Uterus (tissue), 4 donors: Measurements from ENCODE around the gene EPHA6. TPM values are rescaled to one million over a fixed set of nuclear protein-coding genes. Genes with fewer than 3 reads are reported as not detected.

ENCODE experiments used
- DNase-seq, 2 donors: peaks; one replicate each; pipeline ENCODE4 v3.0.0-alpha.2; 2019 to 2020
- H3K27ac ChIP-seq, 2 donors: fragments of 200-600 bp; sonication (generic); 1 replicate in 1 of 2; 2 replicates in 1 of 2; pipeline ENCODE4 v1.5.1; 2016 to 2018
- H3K27me3 ChIP-seq, 2 donors: fragments of 200-600 bp; sonication (generic); one replicate each; pipeline ENCODE4 v1.5.1; 2018 to 2019; ENCODE audit warnings: control low read depth in 1 of 2
- H3K36me3 ChIP-seq, 2 donors: fragments of 200-600 bp; sonication (generic); one replicate each; pipeline ENCODE4 v1.5.1; 2019; ENCODE audit warnings: control low read depth in 1 of 2
- H3K4me1 ChIP-seq, 2 donors: fragments of 200-600 bp; sonication (generic); one replicate each; pipeline ENCODE4 v1.5.1; 2018 to 2019; ENCODE audit warnings: control low read depth in 1 of 2
- H3K4me3 ChIP-seq, 2 donors: fragments of 200-600 bp; sonication (generic); 1 replicate in 1 of 2; 2 replicates in 1 of 2; pipeline ENCODE4 v1.5.1; 2018 to 2019; ENCODE audit warnings: mild to moderate bottlenecking in 1 of 2
- H3K9me3 ChIP-seq, 2 donors: fragments of 200-600 bp; sonication (generic); one replicate each; pipeline ENCODE4 v1.5.1; 2019; ENCODE audit warnings: control low read depth in 1 of 2
- CTCF ChIP-seq, 4 experiments: fragments of 200-600 bp in 2 of 4; fragments of 450-650 bp in 2 of 4; sonication (generic) in 2 of 4; IDR thresholded peaks; one replicate each; pipeline ENCODE4 v1.5.1; 2016 to 2019; ENCODE audit warnings: antibody characterized with exemption in 4 of 4, mild to moderate bottlenecking in 2 of 4, moderate library complexity in 1 of 4
- POLR2A ChIP-seq, 2 donors: fragments of 450-650 bp; IDR thresholded peaks; one replicate each; pipeline ENCODE4 v1.6.1; 2016; ENCODE audit warnings: antibody characterized with exemption in 2 of 2, mild to moderate bottlenecking in 1 of 2, moderate library complexity in 1 of 2
- intact Hi-C: fragments of 100-400 bp; cut with DNase I; formaldehyde crosslinking; loops from one replicate; pipeline ENCODE4 v1.15.1; 2023; ENCODE audit warnings: low total_unique reads
- total RNA-seq, 4 donors: library from RNA; depleted of rRNA in 3 of 4; stranded (reverse); fragments of >200 nt in 3 of 4; gene quantifications; one replicate each; pipeline versions ENCODE4 v1.1.0 to v1.2.4, GENCODE V29; 2014 to 2023
- donor health status: DM: yes; HTN: yes; CAD: no.

EPHA6 gene
- total RNA-seq, 4 donors from 2014 or later, result 0.29 to 7.3 (median 2.5) TPM

GRCh38 chr3:97764407-97765238 is 950.2 kb downstream of the EPHA6 start, which contains the start of gene ARL6:
Gene ARL6, plus strand, starts transcription at chr3:97764758. Its CDS starts 3,350 bp downstream, at chr3:97768108.
- no peaks in the 10 kb centered on the region for H3K36me3 ChIP-seq
- peaks cover 0 to 7% of the 10 kb centered on the region in 2 donors for H3K4me1 ChIP-seq
- intact Hi-C loops, result no loop called here
- peak within 1 kb of the TSS; percentile 73 to 83 for H3K4me3 ChIP-seq
- no peaks in the 10 kb centered on the region for H3K27me3 ChIP-seq
- peak within 1 kb of the TSS; percentile 69 to 81 for H3K27ac ChIP-seq
- TF ChIP-seq POLR2A (IDR thresholded peaks at IDR 0.05) (peak in 1 of 2 donors; percentile 21), CTCF (IDR thresholded peaks at IDR 0.05) (no peak)
- H3K9me3 ChIP-seq, result no peaks in the 10 kb centered on the region
- peak; percentile 78 to 81 for DNase-seq

GRCh38 chr3:97765336-97765735 is 950.9 kb downstream of the EPHA6 start:
- TF ChIP-seq CTCF (IDR thresholded peaks at IDR 0.05) (no peak), POLR2A (IDR thresholded peaks at IDR 0.05) (no peak)
- no peaks in the 10 kb centered on the region for H3K9me3 ChIP-seq
- H3K36me3 ChIP-seq, result no peaks in the 10 kb centered on the region
- no peaks in the 10 kb centered on the region for H3K27me3 ChIP-seq
- intact Hi-C loops, result no loop called here
- DNase-seq, result no peak
- peaks cover 0 to 7% of the 10 kb centered on the region in 2 donors for H3K4me1 ChIP-seq
- H3K27ac ChIP-seq, result no peak overlapping the region
- peak overlapping the region in 1 of 2 donors; percentile 83 for H3K4me3 ChIP-seq

DNA sequence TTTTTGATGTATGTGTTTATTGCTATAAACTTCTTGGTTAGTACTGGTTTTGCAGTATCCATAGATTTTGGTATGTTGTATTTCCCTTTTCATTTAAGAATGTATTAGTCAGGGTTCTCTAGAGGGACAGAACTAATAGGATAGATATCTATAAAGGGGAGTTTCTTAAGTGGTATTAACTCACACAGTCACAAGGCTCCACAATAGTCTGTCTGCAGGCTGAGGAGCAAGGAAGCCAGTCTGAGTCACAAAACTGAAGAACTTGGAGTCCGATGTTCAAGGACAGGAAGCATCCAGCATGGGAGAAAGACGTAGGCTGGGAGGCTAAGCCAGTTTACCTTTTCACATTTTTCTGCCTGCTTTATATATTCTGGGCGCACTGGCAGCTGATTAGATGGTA is 958.5 kb downstream of the EPHA6 start:
- Histone ChIP-seq H3K9me3 (no peaks in the 10 kb centered on the region), H3K4me1 (no peaks in the 10 kb centered on the region), H3K36me3 (no peaks in the 10 kb centered on the region), H3K4me3 (no peak overlapping the region), H3K27ac (no peak overlapping the region), H3K27me3 (no peaks in the 10 kb centered on the region)
- intact Hi-C loops, result no loop called here
- no peak for TF ChIP-seq POLR2A (IDR thresholded peaks at IDR 0.05)
- no peak for TF ChIP-seq CTCF (IDR thresholded peaks at IDR 0.05)
- DNase-seq, result no peak

- no peak for DNase-seq
- no peak for TF ChIP-seq CTCF (IDR thresholded peaks at IDR 0.05)
- no peak for TF ChIP-seq POLR2A (IDR thresholded peaks at IDR 0.05)
- Histone ChIP-seq H3K27ac (no peak overlapping the region), H3K4me1 (no peaks in the 10 kb centered on the region), H3K27me3 (no peaks in the 10 kb centered on the region), H3K36me3 (no peaks in the 10 kb centered on the region), H3K4me3 (no peak overlapping the region), H3K9me3 (no peaks in the 10 kb centered on the region)
- intact Hi-C loops, result no loop called here
Observed at GRCh38 chr3:97778152-97778551, 963.8 kb downstream of the EPHA6 start.

DNA sequence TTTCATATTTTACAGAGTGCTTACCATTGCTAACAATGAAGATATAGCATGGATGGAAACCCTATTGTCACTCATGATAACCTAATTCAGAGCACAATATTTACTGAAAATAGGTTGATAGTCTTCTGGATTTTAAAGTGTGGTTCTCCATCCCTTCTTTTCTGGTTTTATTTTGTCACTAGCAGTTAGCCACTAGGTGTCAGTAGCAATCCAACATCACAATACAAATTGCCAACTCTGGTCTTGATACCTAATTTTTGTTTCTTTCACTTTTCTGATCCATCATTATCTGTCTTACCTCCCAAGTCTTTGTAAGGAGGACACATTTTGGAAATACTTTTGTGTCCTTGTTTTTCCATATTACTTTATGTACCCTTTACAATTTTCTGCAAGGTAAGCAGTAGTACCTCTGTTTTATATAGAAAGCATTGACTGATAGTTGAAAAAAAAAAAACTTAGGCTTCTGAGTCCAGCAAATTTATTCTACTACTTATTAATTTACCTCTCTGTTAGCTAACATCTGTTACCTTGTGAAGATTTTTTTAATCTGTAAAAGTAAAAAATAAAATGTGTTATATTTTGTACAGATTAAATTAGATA is 979.1 kb downstream of the EPHA6 start:
- no peaks in the 10 kb centered on the region for H3K36me3 ChIP-seq
- H3K27ac ChIP-seq, result no peak overlapping the region
- no peak for DNase-seq
- no peaks in the 10 kb centered on the region for H3K4me1 ChIP-seq
- no peak overlapping the region for H3K4me3 ChIP-seq
- TF ChIP-seq CTCF (IDR thresholded peaks at IDR 0.05) (peak; percentile 74 to 82 (median 78)), POLR2A (IDR thresholded peaks at IDR 0.05) (no peak)
- no peaks in the 10 kb centered on the region for H3K27me3 ChIP-seq
- intact Hi-C loops, result loop anchor here (2.0 kb wide), 1 partner anchor 229 kb away; no protein-coding TSS in a partner anchor
- no peaks in the 10 kb centered on the region for H3K9me3 ChIP-seq
